ENCODE results near the gene MAST4. TPM values are rescaled to one million over a fixed set of nuclear protein-coding genes. Genes with fewer than 3 reads are reported as not detected.
A peak's percentile ranks its signal among the peaks of the same experiment; 100 is the strongest.

MAST4 gene
- total RNA-seq, 1 donor from 2014 or later = 112 TPM

GRCh38 chr5:66864240-66864884 is 268.2 kb downstream of the MAST4 start:
- Mint-ChIP-seq H3K27ac (ENCODE audit: unreplicated experiment) (peak overlapping the region; percentile 68), H3K9me3 (ENCODE audit: unreplicated experiment) (no peaks in the 10 kb centered on the region), H3K4me3 (ENCODE audit: unreplicated experiment) (no peak overlapping the region), H3K36me3 (ENCODE audit: low read depth, unreplicated experiment) (peaks cover 11% of the 10 kb centered on the region), H3K4me1 (ENCODE audit: unreplicated experiment) (peaks cover 74% of the 10 kb centered on the region), H3K27me3 (ENCODE audit: unreplicated experiment) (peaks cover 6% of the 10 kb centered on the region)
- DNase-seq (ENCODE audit: low spot score) = peak; percentile 34
- TF ChIP-seq, protein P1, sequence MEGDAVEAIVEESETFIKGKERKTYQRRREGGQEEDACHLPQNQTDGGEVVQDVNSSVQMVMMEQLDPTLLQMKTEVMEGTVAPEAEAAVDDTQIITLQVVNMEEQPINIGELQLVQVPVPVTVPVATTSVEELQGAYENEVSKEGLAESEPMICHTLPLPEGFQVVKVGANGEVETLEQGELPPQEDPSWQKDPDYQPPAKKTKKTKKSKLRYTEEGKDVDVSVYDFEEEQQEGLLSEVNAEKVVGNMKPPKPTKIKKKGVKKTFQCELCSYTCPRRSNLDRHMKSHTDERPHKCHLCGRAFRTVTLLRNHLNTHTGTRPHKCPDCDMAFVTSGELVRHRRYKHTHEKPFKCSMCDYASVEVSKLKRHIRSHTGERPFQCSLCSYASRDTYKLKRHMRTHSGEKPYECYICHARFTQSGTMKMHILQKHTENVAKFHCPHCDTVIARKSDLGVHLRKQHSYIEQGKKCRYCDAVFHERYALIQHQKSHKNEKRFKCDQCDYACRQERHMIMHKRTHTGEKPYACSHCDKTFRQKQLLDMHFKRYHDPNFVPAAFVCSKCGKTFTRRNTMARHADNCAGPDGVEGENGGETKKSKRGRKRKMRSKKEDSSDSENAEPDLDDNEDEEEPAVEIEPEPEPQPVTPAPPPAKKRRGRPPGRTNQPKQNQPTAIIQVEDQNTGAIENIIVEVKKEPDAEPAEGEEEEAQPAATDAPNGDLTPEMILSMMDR (IDR thresholded peaks at IDR 0.05; ENCODE audit: unreplicated experiment) = peak; percentile 45

DNA sequence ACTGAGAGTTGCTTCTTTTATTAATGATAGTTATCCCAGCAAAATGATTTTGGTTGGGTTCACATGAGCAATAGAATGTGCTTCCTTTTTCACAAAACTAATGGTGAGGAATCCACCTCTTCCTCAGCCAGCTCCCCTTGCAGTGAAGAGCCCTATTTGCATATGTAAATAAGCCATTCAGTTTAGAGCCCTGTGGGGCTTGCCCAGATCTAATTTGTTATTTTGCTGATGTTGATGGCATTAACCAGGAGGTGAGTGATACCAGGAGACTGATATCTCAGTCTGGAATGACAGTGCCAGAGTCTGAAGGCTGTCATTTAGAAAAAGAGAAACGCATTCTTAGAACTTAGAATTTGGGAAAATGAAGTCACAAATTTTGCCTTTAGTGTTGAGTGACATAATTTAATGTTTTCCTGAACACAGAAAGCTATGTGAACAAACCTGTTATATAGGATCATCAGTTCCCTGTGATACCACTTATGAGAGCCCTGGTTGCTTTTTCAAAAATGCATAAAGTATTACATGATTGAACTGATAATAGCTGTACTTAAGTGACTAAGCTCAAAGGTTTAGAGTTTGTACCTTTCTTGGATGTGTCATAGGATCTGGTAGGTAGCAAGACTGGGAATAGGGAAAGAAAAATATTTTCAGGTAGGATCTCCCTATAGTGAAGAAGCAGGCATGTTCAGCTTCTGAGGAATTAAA is 271.6 kb downstream of the MAST4 start:
- Mint-ChIP-seq H3K27me3 (ENCODE audit: unreplicated experiment) (peaks cover 6% of the 10 kb centered on the region), H3K27ac (ENCODE audit: unreplicated experiment) (no peak overlapping the region), H3K36me3 (ENCODE audit: low read depth, unreplicated experiment) (peaks cover 26% of the 10 kb centered on the region), H3K4me3 (ENCODE audit: unreplicated experiment) (no peak overlapping the region), H3K9me3 (ENCODE audit: unreplicated experiment) (no peaks in the 10 kb centered on the region), H3K4me1 (ENCODE audit: unreplicated experiment) (peaks cover 55% of the 10 kb centered on the region)
- TF ChIP-seq, protein P1 (IDR thresholded peaks at IDR 0.05; ENCODE audit: unreplicated experiment) = no peak
- no peak for DNase-seq (ENCODE audit: low spot score)

- H3K4me3 Mint-ChIP-seq (ENCODE audit: unreplicated experiment) = no peak overlapping the region
- H3K36me3 Mint-ChIP-seq (ENCODE audit: low read depth, unreplicated experiment) = peaks cover 24% of the 10 kb centered on the region
- DNase-seq (ENCODE audit: low spot score) = no peak
- TF ChIP-seq, protein P1 (IDR thresholded peaks at IDR 0.05; ENCODE audit: unreplicated experiment) = no peak
- H3K4me1 Mint-ChIP-seq (ENCODE audit: unreplicated experiment) = peaks cover 39% of the 10 kb centered on the region
- H3K27ac Mint-ChIP-seq (ENCODE audit: unreplicated experiment) = no peak overlapping the region
- no peaks in the 10 kb centered on the region for H3K9me3 Mint-ChIP-seq (ENCODE audit: unreplicated experiment)
- peaks cover 8% of the 10 kb centered on the region for H3K27me3 Mint-ChIP-seq (ENCODE audit: unreplicated experiment)
These were observed 273.2 kb downstream of the MAST4 start for GRCh38 chr5:66869347-66869746.

DNA sequence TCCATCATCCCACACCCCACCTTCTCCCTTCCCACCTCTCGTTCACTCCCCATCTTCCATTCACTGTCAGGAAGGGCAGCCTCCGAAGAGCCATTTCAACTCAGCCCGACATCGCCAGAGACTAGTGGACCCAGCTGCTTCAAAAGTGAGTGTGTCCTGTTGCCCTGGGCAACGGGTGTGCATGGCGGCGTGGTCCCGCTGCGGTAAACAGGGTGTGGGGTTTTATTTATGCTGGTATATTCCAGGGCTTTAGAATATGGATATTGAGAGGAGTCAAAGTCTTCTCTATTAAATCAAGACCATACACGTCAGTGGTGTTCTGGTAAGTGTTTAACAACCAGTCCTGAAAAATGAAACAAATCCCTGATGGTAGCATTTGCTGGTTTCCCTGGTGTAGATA is 274.5 kb downstream of the MAST4 start:
- H3K27ac Mint-ChIP-seq (ENCODE audit: unreplicated experiment) = peak overlapping the region; percentile 45
- H3K36me3 Mint-ChIP-seq (ENCODE audit: low read depth, unreplicated experiment) = peaks cover 20% of the 10 kb centered on the region
- peak overlapping the region; percentile 31 for H3K4me3 Mint-ChIP-seq (ENCODE audit: unreplicated experiment)
- no peaks in the 10 kb centered on the region for H3K9me3 Mint-ChIP-seq (ENCODE audit: unreplicated experiment)
- peaks cover 32% of the 10 kb centered on the region for H3K4me1 Mint-ChIP-seq (ENCODE audit: unreplicated experiment)
- TF ChIP-seq, protein P1 (IDR thresholded peaks at IDR 0.05; ENCODE audit: unreplicated experiment) = no peak
- DNase-seq (ENCODE audit: low spot score) = no peak
- peaks cover 8% of the 10 kb centered on the region for H3K27me3 Mint-ChIP-seq (ENCODE audit: unreplicated experiment)

GRCh38 chr5:66871651-66872050 is 275.5 kb downstream of the MAST4 start:
- H3K36me3 Mint-ChIP-seq (ENCODE audit: low read depth, unreplicated experiment) = peaks cover 25% of the 10 kb centered on the region
- H3K4me3 Mint-ChIP-seq (ENCODE audit: unreplicated experiment) = no peak overlapping the region
- TF ChIP-seq, protein P1 (IDR thresholded peaks at IDR 0.05; ENCODE audit: unreplicated experiment) = no peak
- H3K27ac Mint-ChIP-seq (ENCODE audit: unreplicated experiment) = no peak overlapping the region
- H3K27me3 Mint-ChIP-seq (ENCODE audit: unreplicated experiment) = peaks cover 5% of the 10 kb centered on the region
- no peaks in the 10 kb centered on the region for H3K9me3 Mint-ChIP-seq (ENCODE audit: unreplicated experiment)
- peaks cover 25% of the 10 kb centered on the region for H3K4me1 Mint-ChIP-seq (ENCODE audit: unreplicated experiment)
- no peak for DNase-seq (ENCODE audit: low spot score)

Data from endothelial cell (in vitro differentiated cells).